HepG2 (cell line): Measurements from ENCODE around the gene TSGA10. TPM values are rescaled to one million over a fixed set of nuclear protein-coding genes. Genes with fewer than 3 reads are reported as not detected.

Experiments
- AKNA ChIP-seq: sonication (generic); formaldehyde crosslinking; IDR thresholded peaks from 2 replicates; pipeline ENCODE4 v1.4.0; 2020; ENCODE audit warnings: missing genetic modification reagents, borderline replicate concordance
- GPBP1L1 ChIP-seq: sonication (generic); formaldehyde crosslinking; IDR thresholded peaks from 2 replicates; pipeline ENCODE4 v1.5.0; 2020; ENCODE audit warnings: mild to moderate bottlenecking, missing genetic modification reagents
- HHEX ChIP-seq: IDR thresholded peaks from 2 replicates; pipeline ENCODE4 v1.6.1; 2016; ENCODE audit warnings: control low read depth
- HOXA7 ChIP-seq: sonication (generic); formaldehyde crosslinking; IDR thresholded peaks from 2 replicates; pipeline ENCODE4 v1.8.1; 2022; ENCODE audit warnings: mild to moderate bottlenecking, missing genetic modification reagents, moderate library complexity
- KLF12 ChIP-seq: sonication (generic); formaldehyde crosslinking; IDR thresholded peaks from 2 replicates; pipeline ENCODE4 v1.4.0; 2020; ENCODE audit warnings: missing genetic modification reagents, borderline replicate concordance
- RAD51 ChIP-seq: fragments of 450-650 bp; IDR thresholded peaks from 2 replicates; pipeline ENCODE4 v1.6.1; 2016; ENCODE audit warnings: borderline replicate concordance
- ZNF547 ChIP-seq: sonication (generic); formaldehyde crosslinking; IDR thresholded peaks from 2 replicates; pipeline ENCODE4 v1.5.1; 2020; ENCODE audit warnings: mild to moderate bottlenecking, missing genetic modification reagents
- ZNF567 ChIP-seq: sonication (generic); formaldehyde crosslinking; IDR thresholded peaks from 2 replicates; pipeline ENCODE4 v1.8.1; 2023; ENCODE audit warnings: mild to moderate bottlenecking, missing genetic modification reagents, borderline replicate concordance
- ZNF770 ChIP-seq: sonication (generic); formaldehyde crosslinking; IDR thresholded peaks from 2 replicates; pipeline ENCODE4 v1.5.0; 2020; ENCODE audit warnings: mild to moderate bottlenecking, missing genetic modification reagents
- polyA plus RNA-seq, 8 experiments: library from polyadenylated mRNA; depleted of rRNA in 3 of 8; stranded (reverse) in 7 of 8; unstranded in 1 of 8; fragments of >200 nt; fragmentation: Illumina TruSeq in 4 of 8; extraction: Trizol in 4 of 8; gene quantifications; 2 replicates each; pipeline versions ENCODE4 v1.2.1 to v1.2.3, GENCODE V29; 2011 to 2016; ENCODE audit warnings: low read depth in 4 of 8, missing spikeins in 1 of 8, mixed read lengths in 1 of 8; ENCODE audit not compliant: insufficient read depth in 1 of 8
- total RNA-seq, 5 experiments: library from RNA; depleted of rRNA; stranded (reverse); fragments of >200 nt; fragmentation: Illumina TruSeq; extraction: Trizol; gene quantifications; 2 replicates each; pipeline ENCODE4 v1.2.3, GENCODE V29; 2016; ENCODE audit warnings: low read depth in 1 of 5

The TSGA10 gene
- total and polyA plus RNA-seq, 2 of the 13 experiments (the other 11 are each of a cell fraction or from before 2014, with no cell fraction given) = 4.7 to 13.1 TPM

- no peak for TF ChIP-seq AKNA (CRISPR knock-in tag)
- TF ChIP-seq ZNF547 (CRISPR knock-in tag) = no peak
- TF ChIP-seq GPBP1L1 = no peak
- no peak for TF ChIP-seq RAD51
- TF ChIP-seq ZNF770 (CRISPR knock-in tag) = no peak
- TF ChIP-seq ZNF567 (CRISPR knock-in tag) = no peak
- TF ChIP-seq HOXA7 = no peak
- TF ChIP-seq HHEX = no peak
- TF ChIP-seq KLF12 (CRISPR knock-in tag) = no peak
Measured at GRCh38 chr2:99031481-99031880, 123.3 kb downstream of the TSGA10 start (continued).
